Caco-2 (cell line): Measurements from ENCODE around the gene ZNF695. TPM values are rescaled to one million over a fixed set of nuclear protein-coding genes. Genes with fewer than 3 reads are reported as not detected.

Experiments used
- Bru-seq: library from RNA; stranded (reverse); fragments of 400-500 nt; gene quantifications from one replicate; lab custom pipeline; 2021; lab: Mats Ljungman, UMichigan
- BruChase-seq, 2 experiments: library from RNA; stranded (reverse); fragments of 400-500 nt; gene quantifications; one replicate each; lab custom pipeline; 2021; lab: Mats Ljungman, UMichigan
- BruUV-seq: library from RNA; stranded (reverse); fragments of 400-500 nt; replicated peaks from 2 replicates; lab custom pipeline; 2021; lab: Mats Ljungman, UMichigan
- CTCF ChIA-PET: fragments of 300-600 bp; sonication (Branson Sonifier 250); formaldehyde crosslinking; loops from one replicate; lab custom pipeline; 2022; ENCODE audit warnings: antibody characterized with exemption; lab: Charles Lee
- POLR2A ChIA-PET: fragments of 300-600 bp; sonication (Branson Sonifier 250); formaldehyde crosslinking; loops from one replicate; lab custom pipeline; 2022; ENCODE audit warnings: antibody characterized with exemption; lab: Charles Lee
- DNase-seq, 2 experiments: peaks; one replicate each; pipeline versions ENCODE4 v3.0.0 to v3.0.0-alpha.2; 2020 to 2022
- H3K27me3 ChIP-seq: replicated peaks from 2 replicates; pipeline ENCODE4 v1.6.0; 2011; ENCODE audit warnings: low read length; ENCODE audit not compliant: control insufficient read depth, insufficient read depth
- H3K36me3 ChIP-seq: 2 replicates; pipeline ENCODE4 v1.5.1; 2011; ENCODE audit warnings: low read length; ENCODE audit not compliant: control insufficient read depth, insufficient read depth
- H3K4me1 ChIP-seq: fragments of 250-450 bp; sonication (Bioruptor Pico); 2 replicates; pipeline ENCODE4 v1.5.1; 2020; ENCODE audit warnings: mild to moderate bottlenecking
- H3K4me3 ChIP-seq: 2 replicates; pipeline ENCODE4 v1.5.1; 2011; ENCODE audit warnings: low read depth, mild to moderate bottlenecking, control low read depth, low read length
- H3K9me3 ChIP-seq: fragments of 250-450 bp; sonication (Bioruptor Pico); 2 replicates; pipeline ENCODE4 v1.5.1; 2020; ENCODE audit warnings: mild to moderate bottlenecking, moderate library complexity
- H3K27ac Mint-ChIP-seq: one replicate; pipeline ENCODE4 v1.8.0; 2022; ENCODE audit warnings: mixed read lengths; ENCODE audit not compliant: unreplicated experiment
- H3K27me3 Mint-ChIP-seq: one replicate; pipeline ENCODE4 v1.8.0; 2022; ENCODE audit warnings: mixed read lengths; ENCODE audit not compliant: insufficient read depth, unreplicated experiment
- H3K36me3 Mint-ChIP-seq: one replicate; pipeline ENCODE4 v1.8.0; 2022; ENCODE audit warnings: mild to moderate bottlenecking, mixed read lengths; ENCODE audit not compliant: insufficient read depth, unreplicated experiment
- H3K4me1 Mint-ChIP-seq: one replicate; pipeline ENCODE4 v1.8.0; 2022; ENCODE audit warnings: low read depth, mixed read lengths; ENCODE audit not compliant: unreplicated experiment
- H3K4me3 Mint-ChIP-seq: one replicate; pipeline ENCODE4 v1.8.0; 2022; ENCODE audit warnings: mild to moderate bottlenecking, moderate library complexity, mixed read lengths; ENCODE audit not compliant: unreplicated experiment
- H3K9me3 Mint-ChIP-seq: one replicate; pipeline ENCODE4 v1.8.0; 2022; ENCODE audit warnings: mixed read lengths; ENCODE audit not compliant: unreplicated experiment
- intact Hi-C: fragments of 100-400 bp; cut with micrococcal nuclease; formaldehyde crosslinking; loops from one replicate; pipeline ENCODE4 v1.10.0; 2022; ENCODE audit not compliant: unreplicated experiment
- long read RNA-seq: library from polyadenylated mRNA; stranded (forward); transcript quantifications from one replicate; pipeline ENCODE4 v2.0.0, GENCODE V29; 2022
- total RNA-seq: library from RNA; stranded (reverse); gene quantifications from 2 replicates; pipeline ENCODE4 v1.2.3, GENCODE V29; 2022
- TF ChIP-seq, protein P1 (sequence below), 2 experiments: fragments of 200-600 bp in 1 of 2; IDR thresholded peaks; 1 replicate in 1 of 2; 2 replicates in 1 of 2; pipeline versions ENCODE4 v1.5.1 to v1.8.0; 2011 to 2022; ENCODE audit warnings: antibody characterized with exemption in 1 of 2, control low read depth in 1 of 2, inconsistent platforms in 1 of 2, low read depth in 1 of 2, low read length in 1 of 2, mild to moderate bottlenecking in 1 of 2, moderate library complexity in 1 of 2; ENCODE audit not compliant: insufficient read depth in 1 of 2, severe bottlenecking in 1 of 2, unreplicated experiment in 1 of 2

The ZNF695 gene
- 24.7 and 25.2 TPM in 2 replicates for total RNA-seq
- Bru-seq, nascent RNA = percentile 75 among the genes with signal in this experiment
- percentile 82 among the genes with signal in this experiment for BruChase-seq, experiment 1, labeled RNA remaining after a 2-hour chase
- percentile 77 among the genes with signal in this experiment for BruChase-seq, experiment 2, labeled RNA remaining after a 6-hour chase
- long read RNA-seq, partial matches to known transcripts = 7 of 16 reads
- long read RNA-seq, other reads (novel, unspliced or antisense) = 4 of 16 reads

DNA sequence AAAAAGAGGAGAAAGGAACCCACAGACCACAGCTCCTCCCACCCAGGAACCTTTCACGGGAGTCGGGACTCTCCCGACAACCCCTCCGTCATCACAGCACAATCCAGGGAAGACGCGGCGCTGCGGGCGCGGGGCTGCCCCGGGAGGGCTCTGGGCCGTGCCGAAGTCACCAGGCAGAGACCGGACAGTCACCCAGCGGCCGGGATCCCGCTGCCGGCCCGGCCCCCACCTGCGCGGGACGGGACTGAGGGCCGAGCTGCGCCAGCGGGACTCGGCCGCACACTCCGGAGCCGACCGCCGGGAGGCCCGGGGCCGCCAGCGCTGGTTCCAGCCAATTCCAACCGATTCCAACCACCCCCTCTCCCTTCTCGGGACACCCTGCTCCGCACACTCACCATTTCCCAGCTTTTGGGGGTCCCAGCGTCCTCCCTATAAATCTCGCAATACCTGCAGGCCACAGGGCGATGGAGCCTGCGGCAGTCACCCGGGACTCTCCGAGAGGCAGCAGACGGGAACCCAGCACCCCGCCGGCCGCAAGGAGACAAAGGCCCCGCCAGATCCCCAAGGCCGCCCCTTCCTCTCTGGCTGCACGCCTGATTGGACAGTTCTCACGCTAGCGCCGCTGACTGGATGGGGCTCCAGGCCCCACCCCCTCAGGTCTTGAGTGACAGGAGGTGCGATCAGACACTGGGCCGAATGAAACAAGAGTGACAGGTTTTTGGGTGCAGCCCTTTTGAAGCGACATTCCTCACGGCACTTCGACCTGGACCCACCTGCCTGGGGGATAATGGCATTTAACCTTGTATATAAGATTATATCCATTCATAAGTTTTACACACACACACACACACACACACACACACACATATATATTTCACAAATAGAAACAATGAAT lies at the start of gene ZNF695:
ZNF695 (minus strand) TSS at position 547 of the 895 bp plus-strand sequence; CDS start at position 398, 149 bp downstream.
- Mint-ChIP-seq H3K36me3 (peaks cover 50% of the 10 kb centered on the region), H3K4me1 (no peaks in the 10 kb centered on the region), H3K27me3 (no peaks in the 10 kb centered on the region), H3K4me3 (peak within 1 kb of the TSS; percentile 95), H3K9me3 (peaks cover 8% of the 10 kb centered on the region), H3K27ac (peak within 1 kb of the TSS; percentile 99)
- ChIA-PET CTCF (interaction anchor here (0.7 to 0.8 kb wide), 3 partner anchors 74 to 1022 kb away, joined by 4 to 7 read pairs (median 5); no protein-coding TSS in a partner anchor), POLR2A (interaction anchor here (0.5 kb wide), 1 partner anchor 194 kb away, joined by 4 read pairs; no protein-coding TSS in a partner anchor)
- H3K4me1 ChIP-seq = 0 out of 2 replicates have a peak, but pooled peaks cover 5% of the 10 kb centered on the region
- TSS peak; percentile 54 for BruUV-seq
- peak; percentile 98 for DNase-seq
- intact Hi-C loops = loop anchor here (1.0 to 5.0 kb wide), 3 partner anchors 71 to 95 kb away; partner anchors contain the start of genes ZNF669 and ZNF670
- no peaks in the 10 kb centered on the region for H3K27me3 ChIP-seq
- TF ChIP-seq, protein P1, sequence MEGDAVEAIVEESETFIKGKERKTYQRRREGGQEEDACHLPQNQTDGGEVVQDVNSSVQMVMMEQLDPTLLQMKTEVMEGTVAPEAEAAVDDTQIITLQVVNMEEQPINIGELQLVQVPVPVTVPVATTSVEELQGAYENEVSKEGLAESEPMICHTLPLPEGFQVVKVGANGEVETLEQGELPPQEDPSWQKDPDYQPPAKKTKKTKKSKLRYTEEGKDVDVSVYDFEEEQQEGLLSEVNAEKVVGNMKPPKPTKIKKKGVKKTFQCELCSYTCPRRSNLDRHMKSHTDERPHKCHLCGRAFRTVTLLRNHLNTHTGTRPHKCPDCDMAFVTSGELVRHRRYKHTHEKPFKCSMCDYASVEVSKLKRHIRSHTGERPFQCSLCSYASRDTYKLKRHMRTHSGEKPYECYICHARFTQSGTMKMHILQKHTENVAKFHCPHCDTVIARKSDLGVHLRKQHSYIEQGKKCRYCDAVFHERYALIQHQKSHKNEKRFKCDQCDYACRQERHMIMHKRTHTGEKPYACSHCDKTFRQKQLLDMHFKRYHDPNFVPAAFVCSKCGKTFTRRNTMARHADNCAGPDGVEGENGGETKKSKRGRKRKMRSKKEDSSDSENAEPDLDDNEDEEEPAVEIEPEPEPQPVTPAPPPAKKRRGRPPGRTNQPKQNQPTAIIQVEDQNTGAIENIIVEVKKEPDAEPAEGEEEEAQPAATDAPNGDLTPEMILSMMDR (IDR thresholded peaks at IDR 0.05; ENCODE audit: insufficient read depth in 1 of 2, low read depth in 1 of 2, low read length in 1 of 2, severe bottlenecking in 1 of 2, unreplicated experiment in 1 of 2) = no peak
- no peaks in the 10 kb centered on the region; the same call in 1 of the 2 replicates for H3K36me3 ChIP-seq
- H3K4me3 ChIP-seq = peak within 1 kb of the TSS; percentile 97
- H3K9me3 ChIP-seq = peaks cover 33% of the 10 kb centered on the region

DNA sequence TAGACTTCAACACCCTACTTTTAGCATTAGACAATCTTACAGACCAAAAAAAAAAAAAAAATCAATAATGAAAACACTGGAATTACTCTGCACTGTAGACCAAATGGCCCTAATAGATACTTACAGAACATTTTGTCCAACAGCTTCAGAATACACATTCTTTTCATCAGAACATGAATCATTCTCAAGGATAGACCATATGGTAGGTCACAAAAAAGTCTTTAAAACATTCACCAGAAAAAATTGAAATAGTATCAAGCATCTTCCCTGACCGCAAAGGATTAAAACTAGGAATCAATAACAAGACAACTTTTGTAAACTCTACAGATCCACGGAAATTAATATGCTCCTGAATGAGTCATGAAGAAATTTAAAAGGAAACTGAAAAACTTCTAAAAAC lies 48.2 kb upstream of the ZNF695 start:
- DNase-seq = no peak
- H3K9me3 Mint-ChIP-seq = peaks cover 31% of the 10 kb centered on the region
- intact Hi-C loops = no loop called here
- Histone ChIP-seq H3K36me3 (no peaks in the 10 kb centered on the region; the same call in none of the 2 replicates), H3K4me1 (no peaks in the 10 kb centered on the region), H3K9me3 (peaks cover 37% of the 10 kb centered on the region), H3K27me3 (no peaks in the 10 kb centered on the region), H3K4me3 (no peak overlapping the region)
- no peaks in the 10 kb centered on the region for H3K4me1 Mint-ChIP-seq
- ChIA-PET POLR2A (no interaction called here), CTCF (no interaction called here)
- BruUV-seq = no TSS peak
- H3K27ac Mint-ChIP-seq = no peak overlapping the region
- no peaks in the 10 kb centered on the region for H3K36me3 Mint-ChIP-seq
- H3K27me3 Mint-ChIP-seq = no peaks in the 10 kb centered on the region
- TF ChIP-seq, protein P1 (IDR thresholded peaks at IDR 0.05; ENCODE audit: insufficient read depth in 1 of 2, low read depth in 1 of 2, low read length in 1 of 2, severe bottlenecking in 1 of 2, unreplicated experiment in 1 of 2) = no peak
- no peak overlapping the region for H3K4me3 Mint-ChIP-seq

DNA sequence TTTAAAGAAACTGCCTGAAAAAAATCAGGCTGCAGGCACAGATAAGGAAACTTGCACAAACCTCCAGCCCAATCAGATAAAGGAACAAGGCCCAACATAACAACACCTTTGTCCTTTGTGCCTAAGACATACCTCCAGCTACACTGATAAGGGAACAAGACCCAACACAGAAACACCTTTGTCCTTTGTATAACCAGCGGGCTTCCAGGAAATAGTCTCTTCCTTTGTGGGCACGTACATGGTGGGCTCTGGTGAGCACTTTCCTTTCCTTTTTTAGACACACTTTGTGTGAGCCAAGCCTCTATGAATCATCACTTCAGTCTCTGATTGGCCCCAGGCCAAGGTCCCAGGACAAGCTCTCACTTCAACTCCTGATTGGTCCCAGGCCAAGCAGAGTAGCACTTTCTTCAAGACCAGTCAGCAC lies 47.1 kb upstream of the ZNF695 start:
- BruUV-seq = no TSS peak
- no peak overlapping the region for H3K4me3 ChIP-seq
- Mint-ChIP-seq H3K27ac (no peak overlapping the region), H3K9me3 (peaks cover 38% of the 10 kb centered on the region), H3K36me3 (no peaks in the 10 kb centered on the region), H3K4me3 (no peak overlapping the region), H3K27me3 (no peaks in the 10 kb centered on the region), H3K4me1 (no peaks in the 10 kb centered on the region)
- H3K4me1 ChIP-seq = no peaks in the 10 kb centered on the region
- H3K36me3 ChIP-seq = no peaks in the 10 kb centered on the region; the same call in none of the 2 replicates
- TF ChIP-seq, protein P1 (IDR thresholded peaks at IDR 0.05; ENCODE audit: insufficient read depth in 1 of 2, low read depth in 1 of 2, low read length in 1 of 2, severe bottlenecking in 1 of 2, unreplicated experiment in 1 of 2) = no peak
- no peak for DNase-seq
- intact Hi-C loops = no loop called here
- peaks cover 42% of the 10 kb centered on the region for H3K9me3 ChIP-seq
- H3K27me3 ChIP-seq = no peaks in the 10 kb centered on the region
- ChIA-PET POLR2A (no interaction called here), CTCF (no interaction called here)
